NCI-H226 (cell line): Measurements from ENCODE around the gene GJA4.
A peak's percentile ranks its signal among the peaks of the same experiment; 100 is the strongest.

Experiments
- DNase-seq: peaks from one replicate; pipeline ENCODE4 v3.0.0-alpha.2; 2015

The GJA4 gene

GRCh38 chr1:34792868-34793727 is at the start of gene GJA4:
Gene GJA4 (plus strand): TSS chr1:34792999. CDS start chr1:34794214, 1,215 bp downstream.
- DNase-seq: no peak

GRCh38 chr1:34743775-34744174 is 49.0 kb upstream of the GJA4 start:
- no peak for DNase-seq

GRCh38 chr1:34744851-34745250 is 47.9 kb upstream of the GJA4 start:
- no peak for DNase-seq

- DNase-seq: no peak
Measured at GRCh38 chr1:34745666-34746065, 47.1 kb upstream of the GJA4 start.

- no peak for DNase-seq
Measured at GRCh38 chr1:34746101-34746500, 46.7 kb upstream of the GJA4 start.

GRCh38 chr1:34746785-34747637 is 45.8 kb upstream of the GJA4 start:
- DNase-seq: no peak

GRCh38 chr1:34747638-34747941 is 45.2 kb upstream of the GJA4 start:
- no peak for DNase-seq

GRCh38 chr1:34749992-34750391 is 42.8 kb upstream of the GJA4 start:
- no peak for DNase-seq

- no peak for DNase-seq
Measured at GRCh38 chr1:34750610-34751009, 42.2 kb upstream of the GJA4 start.

- no peak for DNase-seq
Measured at GRCh38 chr1:34753163-34753562, 39.6 kb upstream of the GJA4 start.

- no peak for DNase-seq
Measured at GRCh38 chr1:34754964-34755637, 37.7 kb upstream of the GJA4 start, which contains the start of gene GJB5. Gene GJB5 (plus strand): TSS chr1:34755047. CDS start chr1:34757331, 2,284 bp downstream.

GRCh38 chr1:34755961-34756360 is 36.8 kb upstream of the GJA4 start:
- no peak for DNase-seq

- DNase-seq: no peak
Measured at GRCh38 chr1:34757386-34757785, 35.4 kb upstream of the GJA4 start.

GRCh38 chr1:34758751-34759150 is 34.0 kb upstream of the GJA4 start:
- no peak for DNase-seq

- DNase-seq: no peak
Measured at GRCh38 chr1:34759503-34760357, 33.1 kb upstream of the GJA4 start, which contains the start of gene GJB4. Gene GJB4 (plus strand): TSS chr1:34759740. CDS start chr1:34761255, 1,515 bp downstream.

- DNase-seq: no peak
Measured at GRCh38 chr1:34761176-34761761, 31.5 kb upstream of the GJA4 start.

GRCh38 chr1:34761776-34762307 is 31.0 kb upstream of the GJA4 start:
- no peak for DNase-seq

GRCh38 chr1:34762474-34763141 is 30.2 kb upstream of the GJA4 start:
- DNase-seq: peak; percentile 55

- peak; percentile 75 for DNase-seq
Measured at GRCh38 chr1:34763142-34763781, 29.5 kb upstream of the GJA4 start.

GRCh38 chr1:34768856-34769255 is 23.9 kb upstream of the GJA4 start:
- no peak for DNase-seq
